NCI-H2227 (cell line): ENCODE measurements around the gene PALM.
"Not testable (repeated sequence)": the region's sequence is repeated elsewhere in the genome, so short reads cannot be mapped to it uniquely, and the experiment has no call there.

Experiments
- DNase-seq: peaks from one replicate; lab custom pipeline; 2025; ENCODE audit not compliant: unreplicated experiment; lab: John Stamatoyannopoulos, UW

The PALM gene

DNA sequence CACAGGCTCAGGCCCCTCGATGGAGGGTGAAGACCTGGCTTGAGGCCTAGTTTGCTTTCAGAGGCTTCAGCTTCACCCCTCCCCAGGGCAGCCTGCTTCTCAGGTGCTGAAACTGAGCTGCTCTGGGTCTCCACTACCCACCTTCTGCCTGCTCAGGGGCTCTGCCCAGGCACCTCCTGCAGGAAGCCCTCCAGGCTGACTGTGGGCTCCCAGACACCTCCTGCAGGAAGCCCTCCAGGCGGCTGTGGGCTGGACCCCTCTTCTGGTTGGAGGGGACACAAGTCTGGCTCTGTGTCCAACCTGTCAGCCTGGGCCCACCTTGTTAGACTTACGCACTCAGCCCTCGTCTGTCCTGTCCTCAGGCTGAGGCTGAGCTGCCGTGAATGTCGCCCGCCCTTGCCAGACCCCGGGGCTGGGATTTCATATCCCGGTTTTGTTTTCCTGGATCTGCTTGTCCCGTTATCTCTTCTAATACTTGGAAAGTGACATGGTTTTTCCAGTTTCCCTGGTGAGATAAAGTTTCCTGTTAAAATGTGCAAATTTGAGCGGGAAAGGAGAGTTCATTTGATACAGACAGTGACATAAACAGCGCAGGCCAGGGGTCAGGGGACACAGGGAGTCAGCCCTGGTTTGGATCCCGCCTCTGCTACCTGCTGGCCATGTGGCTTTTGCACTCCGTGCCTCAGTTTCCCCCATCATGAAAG lies 21.4 kb downstream of the PALM start:
- DNase-seq = no peak

DNA sequence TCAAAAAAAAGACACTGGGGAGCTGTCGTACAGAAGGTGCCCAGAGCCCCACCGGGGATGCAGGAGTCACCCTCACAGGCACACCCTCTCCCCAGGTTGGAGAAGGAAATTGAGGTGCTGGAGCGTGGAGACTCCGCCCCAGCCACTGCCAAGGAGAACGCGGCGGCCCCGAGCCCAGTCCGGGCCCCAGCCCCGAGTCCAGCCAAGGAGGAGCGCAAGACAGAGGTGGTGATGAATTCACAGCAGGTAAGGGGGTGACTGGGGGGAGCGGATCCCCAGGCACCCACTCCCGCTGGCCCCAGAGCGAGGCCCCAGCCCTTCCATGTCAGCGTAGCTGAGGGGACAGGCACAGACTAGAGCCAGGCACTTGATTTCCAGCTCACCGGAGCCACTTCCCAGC lies 22.3 kb downstream of the PALM start:
- no peak for DNase-seq

DNA sequence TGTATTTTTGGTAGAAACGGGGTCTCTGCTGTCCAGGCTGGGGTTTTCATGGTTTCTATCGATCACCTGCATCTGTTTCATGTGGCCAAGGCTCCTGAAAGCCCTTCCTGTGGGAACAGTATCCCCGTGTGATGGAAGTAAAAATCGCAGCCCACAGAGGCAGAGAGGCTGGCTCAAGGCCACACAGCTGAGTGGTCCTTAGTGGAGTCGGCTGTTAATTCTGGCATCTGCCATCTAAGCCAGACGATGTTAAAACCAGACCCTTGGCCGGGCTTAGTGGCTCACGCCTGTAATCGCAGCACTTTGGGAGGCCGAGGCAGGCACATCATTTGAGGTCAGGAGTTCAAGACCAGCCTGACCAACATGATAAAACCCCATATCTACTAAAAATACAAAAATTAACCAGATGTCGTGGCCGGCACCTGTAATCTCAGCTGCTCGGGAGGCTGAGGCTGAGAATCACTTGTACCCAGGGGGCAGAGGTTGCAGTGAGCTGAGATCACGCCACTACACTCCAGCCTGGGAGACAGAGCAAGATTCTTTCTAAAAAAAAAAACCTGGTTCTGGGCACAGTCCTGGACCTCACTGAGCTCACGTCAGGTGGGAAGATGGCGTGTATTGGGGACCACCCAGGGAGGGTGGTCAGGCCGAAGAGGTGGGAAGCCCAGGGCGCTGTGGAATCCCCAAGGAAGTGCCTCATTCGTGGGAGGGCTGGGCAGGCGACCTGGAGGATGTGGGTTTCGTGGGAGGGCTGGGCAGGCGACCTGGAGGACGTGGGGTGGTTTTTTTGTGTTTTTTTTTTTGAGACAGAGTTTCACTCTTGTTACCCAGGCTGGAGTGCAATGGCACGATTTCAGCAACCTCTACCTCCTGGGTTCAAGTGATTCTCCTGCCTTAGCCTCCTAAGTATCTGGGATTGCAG lies 23.7 kb downstream of the PALM start:
- DNase-seq = no peak

DNA sequence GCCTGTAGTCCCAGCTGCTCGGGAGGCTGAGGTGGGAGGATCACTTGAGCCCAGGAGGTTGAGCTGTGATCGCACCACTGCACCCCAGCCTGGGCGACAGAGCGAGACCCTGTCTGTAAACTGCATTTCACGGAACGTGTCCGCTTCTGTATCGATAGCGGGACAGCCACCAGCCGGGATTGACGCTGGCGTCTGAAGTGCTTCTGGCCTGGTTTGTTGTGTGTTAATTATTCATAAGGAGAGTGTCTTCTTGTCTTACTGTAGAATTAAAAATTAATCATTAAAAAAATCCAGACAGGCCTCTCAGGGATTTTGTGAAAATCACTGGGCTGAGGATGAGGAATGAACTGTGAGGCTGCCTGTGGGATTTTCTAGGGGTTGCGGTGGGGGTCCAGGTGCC lies 26.0 kb downstream of the PALM start:
- DNase-seq = no peak

DNA sequence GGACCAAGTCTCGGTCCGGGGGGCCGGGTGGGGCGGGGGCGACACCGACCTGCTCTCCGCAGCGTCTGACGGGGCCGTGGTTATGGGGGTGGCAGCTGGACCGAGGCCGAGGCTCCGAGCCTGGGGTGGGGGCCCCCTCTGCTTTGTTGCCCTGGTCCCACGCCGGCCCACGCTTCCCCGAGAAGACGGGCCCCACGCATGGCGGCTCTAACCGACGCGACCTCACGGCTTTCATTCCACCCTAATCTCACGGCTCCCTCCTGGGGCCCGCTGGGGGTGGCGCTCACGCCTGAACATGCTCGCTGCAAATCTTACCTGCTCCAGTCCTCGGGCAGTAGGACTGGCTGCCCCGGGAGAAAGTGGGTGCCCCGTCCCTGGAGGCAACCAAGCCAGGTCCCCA lies 27.4 kb downstream of the PALM start:
- no peak for DNase-seq

DNA sequence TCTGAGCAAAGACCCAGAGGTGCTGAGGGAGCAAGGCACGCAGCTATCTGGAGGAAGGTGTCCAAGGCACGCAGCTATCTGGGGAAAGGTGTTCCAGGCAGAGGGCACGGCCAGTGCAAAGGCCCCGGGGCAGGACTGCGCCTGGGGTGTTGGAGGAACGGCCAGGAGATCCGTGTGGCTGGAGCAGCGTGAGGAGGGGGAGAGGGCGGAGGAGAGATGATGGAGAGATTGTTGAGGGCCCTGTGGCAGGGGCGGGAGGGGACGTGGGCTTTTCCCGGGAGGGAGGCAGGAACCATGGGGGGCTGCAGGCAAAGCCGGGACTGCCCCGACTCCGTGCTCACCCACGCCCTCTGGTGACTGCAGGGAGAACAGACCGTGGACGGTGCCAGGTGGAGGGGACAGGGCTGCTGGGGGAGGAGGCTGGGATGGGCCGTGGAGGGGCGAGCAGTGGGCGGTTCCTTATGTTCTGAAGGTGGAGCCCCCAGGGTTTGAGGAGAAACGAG lies 28.9 kb downstream of the PALM start:
- DNase-seq = peak; percentile 53

DNA sequence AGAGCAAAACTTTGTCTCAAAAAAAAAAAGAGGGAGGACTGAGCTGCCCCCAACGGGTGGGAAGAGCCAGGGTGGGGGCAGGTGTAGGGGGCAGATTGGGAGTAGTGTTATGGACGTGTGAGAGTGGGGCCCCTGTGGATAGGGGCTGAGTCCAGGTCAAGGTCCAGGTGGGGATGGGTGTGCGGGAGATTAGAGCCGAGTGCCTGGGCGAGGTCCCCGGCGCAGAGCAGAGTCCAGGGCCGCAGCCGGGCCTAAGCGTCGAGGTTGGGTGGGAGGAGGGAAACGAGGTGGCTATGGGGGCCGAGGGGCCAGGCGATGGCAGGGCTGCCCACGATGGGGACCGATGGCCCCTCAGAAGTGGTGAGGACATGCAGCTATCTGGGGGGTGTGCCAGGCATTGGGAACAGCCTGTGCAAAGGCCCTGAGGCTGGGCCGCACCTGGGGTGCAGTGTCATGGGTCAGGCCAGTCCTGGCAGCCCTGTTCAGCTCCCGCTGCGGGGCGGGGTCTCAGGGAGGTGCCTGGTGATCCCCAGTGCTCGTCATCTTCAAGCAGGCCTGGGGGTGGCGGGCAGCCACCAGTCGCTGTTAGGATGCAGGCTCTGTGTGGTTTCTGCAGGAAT lies 29.9 kb downstream of the PALM start:
- DNase-seq = no peak

DNA sequence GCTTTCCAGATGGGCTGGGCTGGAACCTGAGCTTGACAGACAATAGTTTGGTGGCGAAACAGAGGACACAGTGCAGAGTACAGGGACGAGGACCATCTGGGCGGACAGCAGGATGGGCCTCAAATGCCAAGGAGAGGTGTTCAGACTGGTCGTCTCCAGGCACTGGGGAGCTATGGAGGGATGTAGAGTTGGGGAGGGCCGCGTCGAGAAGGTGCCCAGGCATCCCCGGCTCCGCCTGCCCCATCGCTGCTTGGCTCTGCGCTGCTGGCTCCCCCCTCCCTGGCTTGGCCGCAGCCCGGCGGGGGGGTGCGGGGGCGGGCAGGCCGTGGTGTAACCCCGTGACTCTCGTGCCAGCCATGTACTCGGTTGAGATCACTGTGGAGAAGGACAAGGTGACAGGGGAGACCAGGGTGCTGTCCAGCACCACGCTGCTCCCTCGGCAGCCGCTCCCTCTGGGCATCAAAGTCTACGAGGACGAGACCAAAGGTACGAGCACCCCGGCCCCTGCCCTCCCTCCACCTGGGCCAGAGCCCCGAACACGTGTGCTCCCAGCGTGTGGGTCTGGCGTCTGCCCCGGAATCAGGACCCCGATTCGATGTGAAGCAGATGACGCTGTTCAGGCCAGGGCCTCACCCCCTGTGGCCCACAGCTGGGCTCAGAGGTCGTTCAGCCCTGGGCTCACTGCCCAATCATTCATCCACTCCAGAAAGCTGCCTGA lies 31.4 kb downstream of the PALM start:
- no peak for DNase-seq

DNA sequence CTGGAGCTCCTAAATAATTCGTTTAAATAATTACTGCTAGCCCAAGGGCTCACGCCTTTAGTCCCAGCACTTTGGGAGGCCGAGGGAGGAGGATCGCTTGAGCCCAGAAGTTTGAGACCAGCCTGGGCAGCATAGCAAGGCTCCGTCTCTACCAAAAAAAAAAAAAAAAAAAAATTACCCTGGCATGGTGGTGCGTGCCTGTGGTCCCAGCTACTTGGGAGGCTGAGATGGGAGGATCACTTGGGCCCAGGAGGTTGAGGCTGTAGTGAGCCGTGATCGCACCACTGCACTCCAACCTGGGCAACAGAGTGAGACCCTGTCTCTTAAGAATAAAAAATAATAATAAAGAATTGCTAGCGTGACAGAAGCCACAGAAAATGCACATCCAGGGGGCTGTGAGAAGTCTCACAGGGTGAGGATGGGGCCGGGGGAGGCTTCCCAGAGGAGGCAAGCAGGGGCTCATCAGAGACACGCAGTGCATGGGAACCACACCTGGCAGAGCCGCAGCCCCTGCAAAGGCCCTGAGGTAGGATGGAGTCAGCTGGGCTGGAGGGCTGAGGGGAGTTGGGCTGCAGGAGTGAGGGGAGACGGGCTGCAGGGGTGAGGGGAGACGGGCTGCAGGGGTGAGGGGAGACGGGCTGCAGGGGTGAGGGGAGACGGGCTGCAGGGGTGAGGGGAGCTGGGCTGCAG lies 32.2 kb downstream of the PALM start:
- not testable (repeated sequence) for DNase-seq

DNA sequence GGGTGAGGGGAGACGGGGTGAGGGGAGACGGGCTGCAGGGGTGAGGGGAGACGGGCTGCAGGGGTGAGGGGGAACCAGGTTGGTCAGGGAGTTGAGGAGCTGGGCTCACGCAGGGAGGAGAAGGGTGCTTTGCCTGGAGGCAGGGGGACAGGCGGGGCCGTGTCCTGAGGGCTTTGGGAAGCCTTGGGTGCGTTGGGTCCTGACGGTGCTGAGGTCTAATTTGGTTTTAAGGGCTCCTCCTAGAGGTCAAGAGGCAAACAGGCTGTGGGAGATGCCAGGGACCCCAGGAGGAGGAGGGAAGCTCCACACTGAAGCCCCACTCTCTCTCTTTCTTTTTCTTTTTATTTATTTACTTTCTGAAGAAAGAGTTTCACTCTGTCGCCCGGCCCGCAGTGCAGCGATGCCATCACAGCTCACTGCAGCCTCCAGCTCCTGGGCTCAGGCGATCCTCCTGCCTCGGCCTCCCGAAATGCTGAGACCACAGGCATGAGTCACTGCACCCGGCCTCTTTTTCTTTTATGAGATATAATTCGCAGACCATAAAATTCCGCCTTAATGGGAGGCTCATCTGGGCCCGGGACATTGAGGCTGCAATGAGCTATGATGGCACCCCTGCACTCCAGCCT lies 32.9 kb downstream of the PALM start:
- DNase-seq = no peak

DNA sequence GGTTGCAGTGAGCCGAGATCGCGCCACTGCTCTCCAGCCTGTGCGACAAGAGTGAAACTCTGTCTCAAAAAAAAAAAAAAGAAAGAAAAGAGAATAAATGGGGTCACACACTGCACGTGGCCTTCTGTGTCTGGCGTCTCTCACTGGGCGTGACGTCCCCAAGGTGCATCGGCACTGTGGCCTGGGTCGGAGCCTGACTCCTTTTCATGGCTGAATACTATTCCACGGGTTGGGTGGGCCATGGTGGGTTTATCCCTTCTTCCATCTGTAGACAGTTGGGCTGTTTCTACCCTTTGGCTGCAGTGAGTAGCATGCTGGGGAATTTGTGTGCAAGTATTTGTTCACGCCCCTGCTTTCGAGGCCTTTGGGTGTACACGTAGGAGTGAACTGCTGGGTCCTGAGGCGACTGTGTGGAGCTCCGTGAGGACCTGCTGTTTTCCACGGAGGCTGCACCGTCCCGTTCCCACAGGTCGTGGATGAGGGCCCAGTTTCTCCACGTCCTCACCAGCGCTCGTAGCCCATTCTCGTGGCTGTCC lies 33.9 kb downstream of the PALM start:
- DNase-seq = no peak

DNA sequence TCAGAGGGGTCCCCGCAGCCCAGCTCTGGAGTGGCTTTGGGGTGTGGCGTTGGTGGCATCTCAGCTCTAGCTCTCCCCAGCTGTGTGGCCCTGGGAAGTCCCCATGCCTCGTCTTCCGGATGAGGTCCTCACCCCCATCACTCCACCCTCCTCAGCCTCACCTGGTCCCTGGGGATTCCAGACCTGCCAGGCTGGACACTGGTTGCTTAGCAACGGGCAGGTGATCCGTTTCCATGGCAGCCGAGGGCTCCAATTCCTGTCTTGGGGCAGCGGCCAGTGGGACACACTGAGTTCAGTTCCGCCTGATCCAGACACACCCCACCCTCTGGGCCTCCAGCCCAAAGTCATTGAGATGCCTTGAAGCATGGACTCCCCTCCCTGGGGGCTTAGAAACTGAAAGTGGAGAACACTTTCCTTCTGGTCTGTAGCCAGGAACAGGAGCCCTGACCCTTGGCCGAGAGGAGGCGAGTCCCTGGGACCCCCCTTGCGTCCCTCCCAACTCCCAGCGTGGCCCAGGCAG lies 34.5 kb downstream of the PALM start:
- DNase-seq = no peak

DNA sequence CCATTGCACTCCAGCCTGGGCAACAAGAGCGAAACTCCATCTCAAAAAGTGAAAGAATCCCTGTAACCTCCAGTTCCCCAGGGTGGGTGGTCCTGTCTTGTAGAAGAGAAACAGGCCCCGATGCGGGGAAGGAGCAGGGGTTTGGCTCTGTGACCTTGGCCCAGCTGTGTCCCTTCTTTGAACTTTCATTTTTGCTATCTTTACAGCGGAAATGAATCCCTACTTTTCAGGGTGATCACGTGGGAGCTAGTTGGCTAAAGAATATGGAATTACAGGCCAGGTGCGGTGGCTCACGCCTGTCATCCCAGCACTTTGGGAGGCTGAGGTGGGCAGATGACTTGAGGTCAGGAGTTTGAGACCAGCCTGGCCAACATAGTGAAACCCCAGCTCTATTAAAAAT lies 36.4 kb downstream of the PALM start:
- not testable (repeated sequence) for DNase-seq

DNA sequence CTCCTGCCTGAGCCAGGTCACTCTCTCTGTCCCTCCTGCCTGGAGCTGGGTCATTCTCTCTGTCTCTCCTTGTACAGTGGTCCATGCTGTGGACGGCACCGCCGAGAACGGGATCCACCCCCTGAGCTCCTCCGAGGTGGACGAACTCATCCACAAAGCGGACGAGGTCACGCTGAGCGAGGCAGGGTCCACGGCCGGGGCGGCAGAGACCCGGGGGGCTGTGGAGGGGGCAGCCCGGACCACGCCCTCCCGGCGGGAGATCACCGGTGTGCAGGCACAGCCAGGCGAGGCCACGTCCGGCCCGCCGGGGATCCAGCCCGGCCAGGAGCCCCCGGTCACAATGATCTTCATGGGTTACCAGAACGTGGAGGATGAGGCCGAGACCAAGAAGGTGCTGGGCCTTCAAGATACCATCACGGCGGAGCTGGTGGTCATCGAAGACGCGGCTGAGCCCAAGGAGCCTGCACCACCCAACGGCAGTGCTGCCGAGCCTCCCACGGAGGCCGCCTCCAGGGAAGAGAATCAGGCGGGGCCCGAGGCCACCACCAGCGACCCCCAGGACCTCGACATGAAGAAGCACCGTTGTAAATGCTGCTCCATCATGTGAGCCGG lies 37.6 kb downstream of the PALM start:
- no peak for DNase-seq

DNA sequence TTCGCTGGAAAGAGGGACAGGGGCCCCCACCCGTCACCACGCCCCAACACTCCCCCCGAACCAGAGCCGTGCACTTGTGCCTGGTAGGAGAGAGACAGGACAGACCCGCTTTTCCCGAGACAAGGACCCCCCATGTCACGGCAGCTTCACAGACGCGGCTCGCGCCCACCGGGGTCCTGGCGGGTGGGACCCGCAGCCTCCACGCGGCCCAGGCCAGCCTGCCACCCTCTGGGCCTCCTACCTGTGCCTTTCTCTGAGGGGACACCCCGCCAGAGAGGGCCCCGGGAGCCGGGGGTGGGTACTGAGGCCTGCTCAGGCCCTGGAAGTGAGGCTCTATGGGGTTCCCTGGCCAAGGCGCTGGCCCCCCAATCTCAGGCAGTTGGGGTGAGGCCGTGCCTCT lies 38.2 kb downstream of the PALM start:
- DNase-seq = no peak

DNA sequence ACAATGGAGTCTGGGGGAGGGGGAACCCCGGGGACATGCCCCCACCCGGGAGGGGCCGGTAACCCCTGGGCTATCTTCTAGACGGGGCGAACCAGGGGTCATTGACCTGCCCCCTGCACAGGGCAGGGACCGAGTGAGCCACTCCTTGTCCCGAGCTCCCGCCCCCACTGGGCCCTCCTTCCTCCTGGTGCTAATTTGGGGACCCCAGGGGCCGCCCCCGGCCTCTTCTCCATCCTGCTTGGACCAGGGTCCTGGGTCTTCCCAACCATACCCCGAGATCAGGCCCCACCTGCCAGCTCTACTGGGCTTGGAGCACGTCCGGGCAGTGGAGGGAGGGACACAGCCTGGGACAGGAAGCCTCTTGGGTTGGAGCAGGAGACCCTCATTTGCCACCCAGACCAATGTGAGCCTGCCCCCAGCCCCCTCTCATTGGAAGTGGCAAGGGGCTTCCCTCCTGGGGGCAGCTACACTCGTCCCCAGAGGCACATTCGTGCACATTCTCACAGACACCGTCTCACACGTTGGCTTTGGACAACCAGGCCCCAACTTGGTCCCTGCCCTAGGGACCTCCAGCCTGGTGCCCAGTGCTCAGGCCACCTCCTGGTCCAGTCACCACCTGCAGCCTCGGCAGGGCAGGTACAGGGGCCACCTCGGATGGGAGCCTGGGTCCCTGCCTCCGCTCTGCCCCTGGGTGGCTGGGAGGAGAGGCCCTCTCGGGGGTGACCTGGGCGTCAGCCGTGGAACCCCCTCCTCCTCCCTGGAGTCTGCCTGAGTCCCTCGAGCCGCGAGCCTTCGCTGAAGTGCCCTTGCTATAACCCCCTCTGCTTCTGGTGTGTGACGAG lies 38.9 kb downstream of the PALM start:
- DNase-seq = no peak

DNA sequence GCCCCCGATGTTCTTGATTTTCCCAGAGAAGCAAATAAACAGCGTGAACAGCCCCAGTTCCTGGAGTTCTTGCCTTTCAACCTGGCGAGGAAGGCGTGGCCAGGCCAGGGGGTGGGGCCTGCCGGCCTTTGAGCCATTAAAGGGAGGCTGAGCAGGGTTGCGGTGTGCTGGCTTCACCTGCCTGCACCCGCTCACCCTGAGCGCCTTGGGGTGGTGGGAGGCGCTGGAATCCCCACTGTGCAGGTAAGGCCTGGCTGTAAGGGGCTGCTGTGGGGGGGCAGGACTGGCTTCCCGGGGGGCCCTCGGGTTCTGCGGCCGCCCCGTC lies 39.5 kb downstream of the PALM start:
- DNase-seq = no peak

DNA sequence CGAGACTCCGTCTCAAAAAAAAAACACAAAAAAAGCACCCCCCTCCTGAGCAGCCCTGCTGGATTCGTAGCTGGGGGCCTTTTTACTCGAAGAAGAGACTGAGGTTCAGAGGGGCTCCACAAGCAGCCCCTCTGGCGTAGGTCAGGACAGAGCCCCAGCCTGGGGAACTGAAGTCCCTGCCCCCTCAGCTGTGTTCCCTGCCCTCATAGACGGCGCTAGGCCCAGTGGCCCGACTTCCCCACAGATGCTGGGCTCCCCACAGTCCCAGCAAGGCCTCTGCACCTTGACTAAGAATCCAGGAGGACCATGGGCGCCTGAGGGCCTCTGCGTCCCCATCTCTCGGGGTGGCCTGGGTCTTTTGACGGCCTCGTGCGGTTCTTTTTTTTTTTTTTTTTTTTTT lies 41.1 kb downstream of the PALM start:
- DNase-seq = no peak
